Coronary artery (tissue), 2 donors: Measurements from ENCODE around the gene ACYP1.

Experiments used
- DNase-seq: peaks from one replicate; pipeline ENCODE4 v3.0.0-alpha.2; 2017; ENCODE audit warnings: low spot score
- H3K27ac ChIP-seq, 2 donors: fragments of 200-600 bp; sonication (generic); one replicate each; pipeline ENCODE4 v1.5.1; 2016 to 2019
- H3K4me3 ChIP-seq: fragments of 200-600 bp; sonication (generic); 2 replicates; pipeline ENCODE4 v1.5.1; 2016; ENCODE audit warnings: mild to moderate bottlenecking, moderate library complexity
- CTCF ChIP-seq: fragments of 200-600 bp; sonication (generic); IDR thresholded peaks from one replicate; pipeline ENCODE4 v1.5.1; 2019; ENCODE audit warnings: antibody characterized with exemption

The ACYP1 gene

GRCh38 chr14:75025876-75026275 lies 37.9 kb downstream of the ACYP1 start:
- TF ChIP-seq CTCF, result no peak
- no peak overlapping the region for H3K27ac ChIP-seq

GRCh38 chr14:75025082-75025481 lies 38.7 kb downstream of the ACYP1 start:
- no peak for TF ChIP-seq CTCF
- Histone ChIP-seq H3K27ac (no peak overlapping the region), H3K4me3 (no peak overlapping the region)
- DNase-seq, result no peak

More at GRCh38 chr14:75025876-75026275, 37.9 kb downstream of the ACYP1 start:
- no peak overlapping the region for H3K4me3 ChIP-seq
- DNase-seq, result no peak

GRCh38 chr14:75023108-75023507 lies 40.7 kb downstream of the ACYP1 start:
- DNase-seq, result no peak
- no peak for TF ChIP-seq CTCF
- no peak overlapping the region for H3K27ac ChIP-seq

GRCh38 chr14:75022655-75023054 lies 41.2 kb downstream of the ACYP1 start:
- H3K27ac ChIP-seq, result no peak overlapping the region
- peak; percentile 16 for TF ChIP-seq CTCF
- H3K4me3 ChIP-seq, result no peak overlapping the region
- DNase-seq, result no peak

More at GRCh38 chr14:75023108-75023507, 40.7 kb downstream of the ACYP1 start:
- no peak overlapping the region for H3K4me3 ChIP-seq

- DNase-seq, result no peak
- H3K4me3 ChIP-seq, result no peak overlapping the region
- TF ChIP-seq CTCF, result no peak
- H3K27ac ChIP-seq, result no peak overlapping the region
Measured at GRCh38 chr14:75018694-75019093, 45.1 kb downstream of the ACYP1 start.

GRCh38 chr14:75016815-75017214 lies 47.0 kb downstream of the ACYP1 start:
- TF ChIP-seq CTCF, result no peak
- Histone ChIP-seq H3K27ac (no peak overlapping the region), H3K4me3 (no peak overlapping the region)
- DNase-seq, result no peak

- no peak overlapping the region for H3K27ac ChIP-seq
- no peak for DNase-seq
- no peak overlapping the region for H3K4me3 ChIP-seq
- TF ChIP-seq CTCF, result no peak
Measured at GRCh38 chr14:75015496-75015895, 48.3 kb downstream of the ACYP1 start.
